ENCODE data around the gene SIRPA. TPM values are rescaled to one million over a fixed set of nuclear protein-coding genes. Genes with fewer than 3 reads are reported as not detected.

SIRPA gene
- total and polyA plus RNA-seq, 11 donors = 8.6 to 73.5 (median 28.5) TPM

DNA sequence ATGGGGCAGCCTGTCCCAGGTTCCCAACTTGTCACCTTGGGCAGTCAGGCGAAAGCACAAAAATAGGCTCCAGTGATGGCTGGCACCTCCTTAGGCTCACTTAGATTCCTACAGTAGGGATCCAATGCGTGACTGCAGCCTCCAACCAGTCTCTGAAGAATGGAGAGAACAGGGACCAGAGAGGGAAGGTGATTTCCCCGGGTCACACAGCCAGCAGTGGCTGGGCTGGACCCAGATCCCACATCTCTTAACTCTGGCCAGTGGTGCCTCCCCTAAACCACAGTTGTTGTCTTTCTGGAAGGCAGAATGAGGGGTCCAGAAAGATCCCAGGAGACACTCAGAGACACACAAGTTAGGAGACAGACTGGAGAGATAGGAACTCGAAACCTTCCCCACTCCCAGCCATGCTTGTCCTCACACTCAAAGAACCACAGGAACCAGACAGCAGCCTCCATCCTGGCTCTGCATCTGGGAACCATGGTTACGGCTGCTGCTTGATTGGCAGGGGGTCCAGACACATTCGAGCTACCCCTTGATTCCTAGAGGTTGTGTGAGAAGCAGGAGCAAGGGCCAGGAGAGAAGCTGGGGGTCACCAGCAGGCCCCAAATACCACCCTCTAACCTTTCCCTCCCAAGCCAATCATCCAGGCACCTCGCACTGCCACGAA lies 33.1 kb upstream of the SIRPA start:
- no peaks in the 10 kb centered on the region for H3K36me3 ChIP-seq
- WGBS, 4 donors = 70 to 80% (median 74%) methylated on average over 7 to 8 of the region's 8 CpGs
- no peak for ATAC-seq
- no peak overlapping the region for H3K4me3 ChIP-seq
- H3K27ac ChIP-seq = no peak overlapping the region
- H3K9me3 ChIP-seq = no peaks in the 10 kb centered on the region
- no peak for DNase-seq
- intact Hi-C loops (cut with DNase I) = no loop called here
- H3K4me1 ChIP-seq = peaks cover 0 to 25% (median 0%) of the 10 kb centered on the region in 12 donors
- no peak for TF ChIP-seq POLR2A (IDR thresholded peaks at IDR 0.05)
- TF ChIP-seq, protein P1, sequence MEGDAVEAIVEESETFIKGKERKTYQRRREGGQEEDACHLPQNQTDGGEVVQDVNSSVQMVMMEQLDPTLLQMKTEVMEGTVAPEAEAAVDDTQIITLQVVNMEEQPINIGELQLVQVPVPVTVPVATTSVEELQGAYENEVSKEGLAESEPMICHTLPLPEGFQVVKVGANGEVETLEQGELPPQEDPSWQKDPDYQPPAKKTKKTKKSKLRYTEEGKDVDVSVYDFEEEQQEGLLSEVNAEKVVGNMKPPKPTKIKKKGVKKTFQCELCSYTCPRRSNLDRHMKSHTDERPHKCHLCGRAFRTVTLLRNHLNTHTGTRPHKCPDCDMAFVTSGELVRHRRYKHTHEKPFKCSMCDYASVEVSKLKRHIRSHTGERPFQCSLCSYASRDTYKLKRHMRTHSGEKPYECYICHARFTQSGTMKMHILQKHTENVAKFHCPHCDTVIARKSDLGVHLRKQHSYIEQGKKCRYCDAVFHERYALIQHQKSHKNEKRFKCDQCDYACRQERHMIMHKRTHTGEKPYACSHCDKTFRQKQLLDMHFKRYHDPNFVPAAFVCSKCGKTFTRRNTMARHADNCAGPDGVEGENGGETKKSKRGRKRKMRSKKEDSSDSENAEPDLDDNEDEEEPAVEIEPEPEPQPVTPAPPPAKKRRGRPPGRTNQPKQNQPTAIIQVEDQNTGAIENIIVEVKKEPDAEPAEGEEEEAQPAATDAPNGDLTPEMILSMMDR (IDR thresholded peaks at IDR 0.05) = no peak
- no peaks in the 10 kb centered on the region for H3K27me3 ChIP-seq

- Histone ChIP-seq H3K4me3 (no peak overlapping the region), H3K9me3 (no peaks in the 10 kb centered on the region), H3K36me3 (no peaks in the 10 kb centered on the region), H3K4me1 (peaks cover 0 to 25% (median 0%) of the 10 kb centered on the region in 12 donors), H3K27me3 (no peaks in the 10 kb centered on the region), H3K27ac (no peak overlapping the region)
- intact Hi-C loops (cut with DNase I) = no loop called here
- ATAC-seq (no peak), DNase-seq (no peak)
- no peak for TF ChIP-seq POLR2A (IDR thresholded peaks at IDR 0.05)
- TF ChIP-seq, protein P1 (IDR thresholded peaks at IDR 0.05) = no peak
- 85 to 96% (median 91%) methylated on average over 4 of the region's 4 CpGs for WGBS, 4 donors
Observed at GRCh38 chr20:1862663-1863053, 32.5 kb upstream of the SIRPA start.

- TF ChIP-seq POLR2A (IDR thresholded peaks at IDR 0.05) = no peak
- TF ChIP-seq, protein P1 (IDR thresholded peaks at IDR 0.05) = no peak
- WGBS, 4 donors = 61 to 79% (median 73%) methylated on average over 1 of the region's 1 CpG
- intact Hi-C loops (cut with DNase I) = no loop called here
Observed at GRCh38 chr20:1863296-1863695, 31.9 kb upstream of the SIRPA start.

GRCh38 chr20:1866834-1867233 lies 28.4 kb upstream of the SIRPA start:
- no peak overlapping the region for H3K27ac ChIP-seq
- intact Hi-C loops (cut with DNase I) = no loop called here
- WGBS, 4 donors = 31 to 55% (median 40%) methylated on average over 3 of the region's 3 CpGs
- H3K36me3 ChIP-seq = no peaks in the 10 kb centered on the region
- peaks cover 0 to 21% (median 0%) of the 10 kb centered on the region in 12 donors for H3K4me1 ChIP-seq
- no peaks in the 10 kb centered on the region for H3K9me3 ChIP-seq
- TF ChIP-seq, protein P1 (IDR thresholded peaks at IDR 0.05) = no peak
- no peak for TF ChIP-seq POLR2A (IDR thresholded peaks at IDR 0.05)
- DNase-seq (no peak), ATAC-seq (no peak)
- H3K4me3 ChIP-seq = no peak overlapping the region
- no peaks in the 10 kb centered on the region for H3K27me3 ChIP-seq

More at GRCh38 chr20:1863296-1863695, 31.9 kb upstream of the SIRPA start:
- no peak for DNase-seq
- Histone ChIP-seq H3K27me3 (no peaks in the 10 kb centered on the region), H3K36me3 (no peaks in the 10 kb centered on the region), H3K9me3 (no peaks in the 10 kb centered on the region), H3K27ac (no peak overlapping the region), H3K4me3 (no peak overlapping the region), H3K4me1 (peaks cover 0 to 21% (median 0%) of the 10 kb centered on the region in 12 donors)
- ATAC-seq = no peak
